CD4-positive, alpha-beta memory T cell (primary cell): ENCODE measurements around the gene WDR3. TPM values are rescaled to one million over a fixed set of nuclear protein-coding genes. Genes with fewer than 3 reads are reported as not detected.

Source experiments
- CTCF ChIA-PET: fragments of 350-600 bp; sonication (Branson Sonifier 250); formaldehyde crosslinking; loops from one replicate; lab custom pipeline; 2021; ENCODE audit warnings: inconsistent platforms; ENCODE audit not compliant: partially characterized antibody; lab: Charles Lee
- POLR2A ChIA-PET: fragments of 350-600 bp; sonication (Branson Sonifier 250); formaldehyde crosslinking; loops from one replicate; lab custom pipeline; 2021; ENCODE audit not compliant: partially characterized antibody; lab: Charles Lee
- DNase-seq, 5 donors: peaks; one replicate each; pipeline versions ENCODE4 v3.0.0 to v3.0.0-alpha.2; 2020 to 2022; ENCODE audit warnings: mixed read lengths in 1 of 5
- H3K27ac ChIP-seq: one replicate; pipeline ENCODE4 v1.7.0; 2013; ENCODE audit warnings: low read depth, low read length
- H3K27me3 ChIP-seq: 2 replicates; pipeline ENCODE4 v1.7.0; 2013; ENCODE audit warnings: mild to moderate bottlenecking, low read length, moderate library complexity; ENCODE audit not compliant: insufficient read depth
- H3K36me3 ChIP-seq: 2 replicates; pipeline ENCODE4 v1.7.0; 2013; ENCODE audit warnings: mild to moderate bottlenecking, low read length, moderate library complexity; ENCODE audit not compliant: insufficient read depth
- H3K4me1 ChIP-seq: 2 replicates; pipeline ENCODE4 v1.7.0; 2013; ENCODE audit warnings: mild to moderate bottlenecking, low read length, moderate library complexity; ENCODE audit not compliant: insufficient read depth
- H3K4me3 ChIP-seq, 2 donors: one replicate each; pipeline ENCODE4 v1.7.0; 2013; ENCODE audit warnings: low read length in 2 of 2, mild to moderate bottlenecking in 1 of 2
- H3K9me3 ChIP-seq, 2 donors: one replicate each; pipeline ENCODE4 v1.7.0; 2013; ENCODE audit warnings: low read length in 2 of 2, control low read depth in 1 of 2; ENCODE audit not compliant: control insufficient read depth in 1 of 2
- H3K27ac Mint-ChIP-seq, 7 donors: one replicate each; pipeline ENCODE4 v1.8.0; 2020 to 2021; ENCODE audit warnings: mixed read lengths in 7 of 7, mild to moderate bottlenecking in 6 of 7, inconsistent platforms in 3 of 7, moderate library complexity in 3 of 7
- H3K27me3 Mint-ChIP-seq, 2 donors: one replicate each; pipeline ENCODE4 v1.8.0; 2020 to 2021; ENCODE audit warnings: mixed read lengths in 2 of 2
- H3K36me3 Mint-ChIP-seq, 2 donors: one replicate each; pipeline ENCODE4 v1.8.0; 2020 to 2021; ENCODE audit warnings: mixed read lengths in 2 of 2, inconsistent platforms in 1 of 2, mild to moderate bottlenecking in 1 of 2
- H3K4me1 Mint-ChIP-seq, 4 donors: one replicate each; pipeline ENCODE4 v1.8.0; 2020 to 2021; ENCODE audit warnings: mixed read lengths in 4 of 4, mild to moderate bottlenecking in 1 of 4
- H3K4me3 Mint-ChIP-seq, 8 donors: one replicate each; pipeline ENCODE4 v1.8.0; 2020 to 2021; ENCODE audit warnings: mixed read lengths in 8 of 8, mild to moderate bottlenecking in 7 of 8, moderate library complexity in 6 of 8, inconsistent platforms in 3 of 8
- H3K9me3 Mint-ChIP-seq, 8 donors: one replicate each; pipeline ENCODE4 v1.8.0; 2020 to 2021; ENCODE audit warnings: mixed read lengths in 8 of 8, mild to moderate bottlenecking in 5 of 8, inconsistent platforms in 3 of 8, moderate library complexity in 1 of 8
- intact Hi-C: fragments of 100-400 bp; cut with micrococcal nuclease; formaldehyde crosslinking; loops from one replicate; pipeline ENCODE4 v1.15.1; 2023
- polyA plus RNA-seq, 2 donors: library from polyadenylated mRNA; unstranded; fragments of 300-500 nt; fragmentation: Illumina TruSeq; gene quantifications; one replicate each; pipeline ENCODE4 v1.2.3, GENCODE V29; 2021
- total RNA-seq, 2 experiments: library from RNA; stranded (reverse); gene quantifications; one replicate each; pipeline ENCODE4 v1.2.3, GENCODE V29; 2021

WDR3 gene
- total and polyA plus RNA-seq, 4 experiments from 2014 or later, result 26.5 to 42.7 (median 28.8) TPM

- Histone ChIP-seq H3K27me3 (no peaks in the 10 kb centered on the region), H3K36me3 (peaks cover 18% of the 10 kb centered on the region), H3K9me3 (no peaks in the 10 kb centered on the region), H3K4me1 (peaks cover 37% of the 10 kb centered on the region), H3K4me3 (no peak overlapping the region), H3K27ac (no peak overlapping the region)
- DNase-seq, result no peak
- H3K4me3 Mint-ChIP-seq, result peak overlapping the region in 1 of 8 donors; percentile 31
- CTCF ChIA-PET, result no interaction called here
- POLR2A ChIA-PET, result no interaction called here
- peaks cover 31 to 52% (median 42%) of the 10 kb centered on the region in 4 donors for H3K4me1 Mint-ChIP-seq
- H3K36me3 Mint-ChIP-seq, result peaks cover 21 to 49% of the 10 kb centered on the region in 2 donors
- no peaks in the 10 kb centered on the region for H3K27me3 Mint-ChIP-seq
- H3K27ac Mint-ChIP-seq, result peak overlapping the region in 1 of 7 donors; percentile 19
- intact Hi-C loops, result no loop called here
- no peaks in the 10 kb centered on the region for H3K9me3 Mint-ChIP-seq
These were observed 3.0 kb downstream of the WDR3 start for GRCh38 chr1:117932576-117932975.

DNA sequence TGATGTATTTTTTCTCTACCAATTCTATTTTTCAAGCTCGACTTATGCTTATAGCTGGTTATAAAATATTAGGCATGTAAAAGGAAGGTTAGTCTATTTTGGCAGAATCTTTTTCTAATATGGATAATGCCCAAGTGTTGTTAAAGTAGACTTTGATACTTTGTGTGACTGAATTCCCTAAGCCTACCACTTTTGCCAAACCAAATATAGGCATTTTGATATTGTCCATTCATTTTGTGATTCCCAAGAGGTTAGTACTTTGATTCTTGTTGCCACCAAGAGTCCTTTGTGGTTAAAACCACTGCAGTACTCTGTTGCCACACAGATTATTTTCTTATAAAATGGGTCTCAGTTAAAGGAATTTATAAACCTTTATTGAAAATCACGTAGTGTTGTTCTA lies 4.2 kb downstream of the WDR3 start:
- H3K36me3 ChIP-seq, result peaks cover 30% of the 10 kb centered on the region

GRCh38 chr1:117942293-117942692 lies 12.8 kb downstream of the WDR3 start:
- Histone ChIP-seq H3K36me3 (peaks cover 77% of the 10 kb centered on the region), H3K4me1 (no peaks in the 10 kb centered on the region), H3K4me3 (no peak overlapping the region), H3K9me3 (no peaks in the 10 kb centered on the region), H3K27ac (no peak overlapping the region), H3K27me3 (no peaks in the 10 kb centered on the region)
- ChIA-PET POLR2A (no interaction called here), CTCF (no interaction called here)
- no peak for DNase-seq
- H3K36me3 Mint-ChIP-seq, result peaks cover 69 to 81% of the 10 kb centered on the region in 2 donors
- peaks cover 0 to 6% (median 2%) of the 10 kb centered on the region in 4 donors for H3K4me1 Mint-ChIP-seq
- intact Hi-C loops, result no loop called here
- H3K4me3 Mint-ChIP-seq, result no peak overlapping the region
- H3K27me3 Mint-ChIP-seq, result no peaks in the 10 kb centered on the region
- no peaks in the 10 kb centered on the region for H3K9me3 Mint-ChIP-seq
- H3K27ac Mint-ChIP-seq, result peak overlapping the region in 1 of 7 donors; percentile 6

More for the DNA sequence above, 4.2 kb downstream of the WDR3 start:
- H3K4me1 ChIP-seq, result peaks cover 25% of the 10 kb centered on the region
- intact Hi-C loops, result no loop called here
- H3K27ac ChIP-seq, result no peak overlapping the region
- Mint-ChIP-seq H3K4me3 (no peak overlapping the region), H3K36me3 (peaks cover 33 to 61% of the 10 kb centered on the region in 2 donors), H3K9me3 (no peaks in the 10 kb centered on the region), H3K27ac (peak overlapping the region in 1 of 7 donors; percentile 1), H3K4me1 (peaks cover 28 to 44% (median 37%) of the 10 kb centered on the region in 4 donors), H3K27me3 (no peaks in the 10 kb centered on the region)
- no peaks in the 10 kb centered on the region for H3K27me3 ChIP-seq
- ChIA-PET POLR2A (no interaction called here), CTCF (interaction anchor here (0.9 kb wide), 1 partner anchor 17 kb away, joined by 3 read pairs; no protein-coding TSS in a partner anchor)
- no peaks in the 10 kb centered on the region for H3K9me3 ChIP-seq
- DNase-seq, result no peak
- H3K4me3 ChIP-seq, result no peak overlapping the region

DNA sequence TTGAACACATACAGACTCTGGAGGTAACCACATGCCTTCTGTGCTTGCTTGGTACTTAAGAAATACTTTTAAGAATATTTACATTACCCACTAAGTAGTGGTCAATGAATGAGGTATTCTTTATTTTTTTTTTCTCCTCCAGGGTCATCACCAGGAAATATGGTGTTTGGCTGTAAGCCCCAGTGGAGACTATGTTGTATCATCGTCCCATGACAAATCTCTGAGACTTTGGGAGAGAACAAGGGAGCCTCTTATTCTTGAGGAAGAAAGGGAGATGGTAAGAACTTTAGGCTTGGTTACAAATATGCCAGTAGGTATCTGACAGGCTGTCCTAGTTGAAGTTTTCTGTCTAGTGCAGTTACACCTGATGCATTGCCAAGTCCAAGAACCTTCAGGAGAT lies 22.8 kb downstream of the WDR3 start:
- intact Hi-C loops, result no loop called here

DNA sequence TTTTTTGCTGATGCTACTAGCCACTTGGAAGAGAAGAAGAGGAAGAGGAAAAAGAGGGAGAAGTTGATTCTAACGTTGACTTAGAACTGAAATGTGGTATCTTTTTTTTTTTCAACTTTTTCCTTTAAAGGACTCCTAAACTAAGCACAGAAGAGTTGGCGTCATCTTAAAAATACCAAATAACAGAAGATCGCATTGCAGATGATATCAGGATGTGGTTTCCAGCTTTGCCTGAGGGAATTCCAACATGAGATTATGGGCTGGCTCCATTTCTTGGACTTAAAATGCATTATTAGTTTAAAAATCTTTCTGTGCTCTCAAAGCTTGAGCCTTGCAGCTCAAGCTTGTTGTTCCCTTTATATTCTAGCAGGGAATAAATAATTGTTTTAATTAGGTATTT lies 29.8 kb downstream of the WDR3 start:
- Mint-ChIP-seq H3K4me3 (no peak overlapping the region), H3K27ac (no peak overlapping the region), H3K4me1 (no peaks in the 10 kb centered on the region), H3K9me3 (no peaks in the 10 kb centered on the region), H3K36me3 (peaks cover 51 to 69% of the 10 kb centered on the region in 2 donors), H3K27me3 (no peaks in the 10 kb centered on the region)
- Histone ChIP-seq H3K36me3 (peaks cover 42% of the 10 kb centered on the region), H3K27me3 (no peaks in the 10 kb centered on the region), H3K27ac (no peak overlapping the region), H3K4me1 (no peaks in the 10 kb centered on the region), H3K4me3 (no peak overlapping the region), H3K9me3 (no peaks in the 10 kb centered on the region)
- ChIA-PET POLR2A (no interaction called here), CTCF (interaction anchor here (1.2 kb wide), 1 partner anchor 12 kb away, joined by 3 read pairs; no protein-coding TSS in a partner anchor)
- DNase-seq, result no peak
- intact Hi-C loops, result no loop called here

More for the DNA sequence above, 22.8 kb downstream of the WDR3 start:
- Mint-ChIP-seq H3K36me3 (peaks cover 78 to 89% of the 10 kb centered on the region in 2 donors), H3K9me3 (no peaks in the 10 kb centered on the region), H3K27me3 (no peaks in the 10 kb centered on the region), H3K27ac (no peak overlapping the region), H3K4me3 (no peak overlapping the region), H3K4me1 (no peaks in the 10 kb centered on the region)
- ChIA-PET POLR2A (no interaction called here), CTCF (no interaction called here)
- no peaks in the 10 kb centered on the region for H3K4me1 ChIP-seq
- H3K27ac ChIP-seq, result no peak overlapping the region
- H3K27me3 ChIP-seq, result no peaks in the 10 kb centered on the region
- H3K4me3 ChIP-seq, result no peak overlapping the region
- no peak for DNase-seq
- H3K9me3 ChIP-seq, result no peaks in the 10 kb centered on the region
- H3K36me3 ChIP-seq, result peaks cover 68% of the 10 kb centered on the region

DNA sequence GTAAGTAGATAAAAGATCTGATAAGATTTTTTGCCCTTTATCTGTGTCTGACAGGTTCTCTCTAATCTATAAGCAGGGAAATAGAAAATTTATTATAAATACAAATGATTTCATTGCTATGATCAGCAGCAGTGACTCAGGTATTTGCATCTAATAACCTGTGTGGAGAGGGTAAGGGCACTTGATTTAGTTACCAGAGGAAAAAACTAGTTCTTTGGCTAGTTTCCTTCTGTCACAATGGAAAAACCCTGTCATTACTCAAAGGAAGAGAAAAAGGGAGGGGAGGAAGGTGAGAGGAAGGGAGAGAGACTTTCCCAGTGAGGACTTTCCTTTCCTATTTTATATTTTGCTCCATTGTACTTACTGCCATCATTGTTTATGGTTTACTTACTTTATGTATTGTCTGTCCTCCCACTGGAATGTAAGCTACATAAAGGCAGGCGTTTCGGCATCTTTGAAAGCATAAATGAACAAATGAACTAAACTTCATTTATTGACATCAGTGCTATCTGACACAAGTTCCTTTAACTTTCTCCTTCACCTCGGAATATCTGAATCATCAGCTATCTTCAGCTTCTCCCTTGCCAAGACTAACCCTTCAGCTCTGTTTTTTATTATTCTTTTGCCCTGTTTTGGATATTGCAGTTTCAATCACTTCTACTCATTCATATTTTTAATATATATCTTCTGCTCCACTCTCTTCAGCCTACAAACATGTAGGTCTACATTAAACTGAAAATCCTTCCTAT lies 34.9 kb downstream of the WDR3 start:
- Mint-ChIP-seq H3K9me3 (no peaks in the 10 kb centered on the region), H3K36me3 (peaks cover 16 to 25% of the 10 kb centered on the region in 2 donors), H3K27ac (no peak overlapping the region), H3K27me3 (no peaks in the 10 kb centered on the region), H3K4me3 (no peak overlapping the region), H3K4me1 (no peaks in the 10 kb centered on the region)
- H3K9me3 ChIP-seq, result no peaks in the 10 kb centered on the region
- DNase-seq, result no peak
- H3K4me3 ChIP-seq, result no peak overlapping the region
- H3K27ac ChIP-seq, result no peak overlapping the region
- intact Hi-C loops, result no loop called here
- CTCF ChIA-PET, result no interaction called here
- H3K36me3 ChIP-seq, result peaks cover 5% of the 10 kb centered on the region
- POLR2A ChIA-PET, result no interaction called here
- H3K4me1 ChIP-seq, result no peaks in the 10 kb centered on the region
- no peaks in the 10 kb centered on the region for H3K27me3 ChIP-seq

- DNase-seq, result no peak
- POLR2A ChIA-PET, result no interaction called here
- no peak overlapping the region for H3K27ac ChIP-seq
- no peaks in the 10 kb centered on the region for H3K27me3 Mint-ChIP-seq
- H3K27me3 ChIP-seq, result no peaks in the 10 kb centered on the region
- H3K4me3 ChIP-seq, result no peak overlapping the region
- H3K4me1 Mint-ChIP-seq, result no peaks in the 10 kb centered on the region
- peaks cover 4 to 5% of the 10 kb centered on the region in 2 donors for H3K36me3 Mint-ChIP-seq
- H3K36me3 ChIP-seq, result no peaks in the 10 kb centered on the region
- H3K4me1 ChIP-seq, result no peaks in the 10 kb centered on the region
- H3K9me3 ChIP-seq, result no peaks in the 10 kb centered on the region
- CTCF ChIA-PET, result no interaction called here
- no peak overlapping the region for H3K27ac Mint-ChIP-seq
- intact Hi-C loops, result no loop called here
- no peak overlapping the region for H3K4me3 Mint-ChIP-seq
- H3K9me3 Mint-ChIP-seq, result no peaks in the 10 kb centered on the region
These were observed 37.9 kb downstream of the WDR3 start for GRCh38 chr1:117967477-117967876.
